Activated CD4-positive, alpha-beta T cell treated with anti-CD3 and anti-CD28 coated beads, Interleukin-2, amount 50 U/mL, for 1 hour (primary cell): ENCODE data around the gene CYB5R4.

Source experiments
- DNase-seq: peaks from one replicate; pipeline ENCODE4 v3.0.0-alpha.2; 2020

Gene CYB5R4

GRCh38 chr6:83998021-83998584 lies 138.6 kb downstream of the CYB5R4 start:
- no peak for DNase-seq

- no peak for DNase-seq
Measured at GRCh38 chr6:84001119-84001518, 141.6 kb downstream of the CYB5R4 start.

GRCh38 chr6:84002226-84002625 lies 142.7 kb downstream of the CYB5R4 start:
- no peak for DNase-seq

GRCh38 chr6:84003131-84003530 lies 143.6 kb downstream of the CYB5R4 start:
- no peak for DNase-seq

- DNase-seq, result no peak
Measured at GRCh38 chr6:84003654-84004053, 144.2 kb downstream of the CYB5R4 start.

GRCh38 chr6:84007871-84008270 lies 148.4 kb downstream of the CYB5R4 start:
- no peak for DNase-seq

- DNase-seq, result no peak
Measured at GRCh38 chr6:84013354-84013753, 153.9 kb downstream of the CYB5R4 start.

GRCh38 chr6:84013931-84014330 lies 154.4 kb downstream of the CYB5R4 start:
- DNase-seq, result no peak

GRCh38 chr6:84016029-84016428 lies 156.5 kb downstream of the CYB5R4 start:
- no peak for DNase-seq
